Measurements from ENCODE around the gene LHPP.

DNA sequence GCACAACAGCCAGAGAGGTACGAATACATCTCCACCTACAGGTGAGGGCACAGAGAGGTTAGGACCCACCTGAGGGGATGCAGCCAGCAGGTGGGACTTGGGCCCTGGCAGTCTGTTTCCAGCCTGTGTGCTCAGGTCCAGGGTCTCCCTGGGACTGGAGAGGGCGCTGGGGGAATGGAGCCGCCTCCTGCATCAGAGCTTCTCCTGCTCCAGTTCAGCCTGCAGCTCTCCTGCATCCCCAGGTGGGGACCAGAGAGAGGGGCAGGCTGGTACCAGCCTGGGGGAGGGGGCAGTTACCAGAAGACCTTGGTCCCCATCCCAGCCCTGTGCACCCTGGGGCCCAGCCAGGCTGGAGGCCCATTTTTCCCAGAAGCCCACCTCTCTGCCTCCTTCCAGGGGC, 80.7 kb downstream of the LHPP start:
- TF ChIP-seq ZNF114 (CRISPR knock-in tag; IDR thresholded peaks at IDR 0.05) (no peak), CTCF (conservative IDR thresholded peaks at IDR 0.05; ENCODE audit: low read depth in 2 of 2) (no peak), EZH2phosphoT487 (IDR thresholded peaks at IDR 0.05; ENCODE audit: unreplicated experiment) (no peak), POLR2AphosphoS5 (IDR thresholded peaks at IDR 0.05; ENCODE audit: low read depth) (no peak), ZNF331 (CRISPR knock-in tag; IDR thresholded peaks at IDR 0.05; ENCODE audit: low read depth) (no peak), CREB1 (CRISPR knock-in tag; IDR thresholded peaks at IDR 0.05; ENCODE audit: low read depth) (no peak), EZH2 (IDR thresholded peaks at IDR 0.05; ENCODE audit: low read depth, unreplicated experiment) (no peak), NANOG (IDR thresholded peaks at IDR 0.05; ENCODE audit: borderline replicate concordance) (no peak), JUNB (IDR thresholded peaks at IDR 0.05; ENCODE audit: unreplicated experiment) (no peak), STAT1 (IDR thresholded peaks at IDR 0.05; ENCODE audit: unreplicated experiment) (no peak)
- TF ChIP-seq, protein P1, sequence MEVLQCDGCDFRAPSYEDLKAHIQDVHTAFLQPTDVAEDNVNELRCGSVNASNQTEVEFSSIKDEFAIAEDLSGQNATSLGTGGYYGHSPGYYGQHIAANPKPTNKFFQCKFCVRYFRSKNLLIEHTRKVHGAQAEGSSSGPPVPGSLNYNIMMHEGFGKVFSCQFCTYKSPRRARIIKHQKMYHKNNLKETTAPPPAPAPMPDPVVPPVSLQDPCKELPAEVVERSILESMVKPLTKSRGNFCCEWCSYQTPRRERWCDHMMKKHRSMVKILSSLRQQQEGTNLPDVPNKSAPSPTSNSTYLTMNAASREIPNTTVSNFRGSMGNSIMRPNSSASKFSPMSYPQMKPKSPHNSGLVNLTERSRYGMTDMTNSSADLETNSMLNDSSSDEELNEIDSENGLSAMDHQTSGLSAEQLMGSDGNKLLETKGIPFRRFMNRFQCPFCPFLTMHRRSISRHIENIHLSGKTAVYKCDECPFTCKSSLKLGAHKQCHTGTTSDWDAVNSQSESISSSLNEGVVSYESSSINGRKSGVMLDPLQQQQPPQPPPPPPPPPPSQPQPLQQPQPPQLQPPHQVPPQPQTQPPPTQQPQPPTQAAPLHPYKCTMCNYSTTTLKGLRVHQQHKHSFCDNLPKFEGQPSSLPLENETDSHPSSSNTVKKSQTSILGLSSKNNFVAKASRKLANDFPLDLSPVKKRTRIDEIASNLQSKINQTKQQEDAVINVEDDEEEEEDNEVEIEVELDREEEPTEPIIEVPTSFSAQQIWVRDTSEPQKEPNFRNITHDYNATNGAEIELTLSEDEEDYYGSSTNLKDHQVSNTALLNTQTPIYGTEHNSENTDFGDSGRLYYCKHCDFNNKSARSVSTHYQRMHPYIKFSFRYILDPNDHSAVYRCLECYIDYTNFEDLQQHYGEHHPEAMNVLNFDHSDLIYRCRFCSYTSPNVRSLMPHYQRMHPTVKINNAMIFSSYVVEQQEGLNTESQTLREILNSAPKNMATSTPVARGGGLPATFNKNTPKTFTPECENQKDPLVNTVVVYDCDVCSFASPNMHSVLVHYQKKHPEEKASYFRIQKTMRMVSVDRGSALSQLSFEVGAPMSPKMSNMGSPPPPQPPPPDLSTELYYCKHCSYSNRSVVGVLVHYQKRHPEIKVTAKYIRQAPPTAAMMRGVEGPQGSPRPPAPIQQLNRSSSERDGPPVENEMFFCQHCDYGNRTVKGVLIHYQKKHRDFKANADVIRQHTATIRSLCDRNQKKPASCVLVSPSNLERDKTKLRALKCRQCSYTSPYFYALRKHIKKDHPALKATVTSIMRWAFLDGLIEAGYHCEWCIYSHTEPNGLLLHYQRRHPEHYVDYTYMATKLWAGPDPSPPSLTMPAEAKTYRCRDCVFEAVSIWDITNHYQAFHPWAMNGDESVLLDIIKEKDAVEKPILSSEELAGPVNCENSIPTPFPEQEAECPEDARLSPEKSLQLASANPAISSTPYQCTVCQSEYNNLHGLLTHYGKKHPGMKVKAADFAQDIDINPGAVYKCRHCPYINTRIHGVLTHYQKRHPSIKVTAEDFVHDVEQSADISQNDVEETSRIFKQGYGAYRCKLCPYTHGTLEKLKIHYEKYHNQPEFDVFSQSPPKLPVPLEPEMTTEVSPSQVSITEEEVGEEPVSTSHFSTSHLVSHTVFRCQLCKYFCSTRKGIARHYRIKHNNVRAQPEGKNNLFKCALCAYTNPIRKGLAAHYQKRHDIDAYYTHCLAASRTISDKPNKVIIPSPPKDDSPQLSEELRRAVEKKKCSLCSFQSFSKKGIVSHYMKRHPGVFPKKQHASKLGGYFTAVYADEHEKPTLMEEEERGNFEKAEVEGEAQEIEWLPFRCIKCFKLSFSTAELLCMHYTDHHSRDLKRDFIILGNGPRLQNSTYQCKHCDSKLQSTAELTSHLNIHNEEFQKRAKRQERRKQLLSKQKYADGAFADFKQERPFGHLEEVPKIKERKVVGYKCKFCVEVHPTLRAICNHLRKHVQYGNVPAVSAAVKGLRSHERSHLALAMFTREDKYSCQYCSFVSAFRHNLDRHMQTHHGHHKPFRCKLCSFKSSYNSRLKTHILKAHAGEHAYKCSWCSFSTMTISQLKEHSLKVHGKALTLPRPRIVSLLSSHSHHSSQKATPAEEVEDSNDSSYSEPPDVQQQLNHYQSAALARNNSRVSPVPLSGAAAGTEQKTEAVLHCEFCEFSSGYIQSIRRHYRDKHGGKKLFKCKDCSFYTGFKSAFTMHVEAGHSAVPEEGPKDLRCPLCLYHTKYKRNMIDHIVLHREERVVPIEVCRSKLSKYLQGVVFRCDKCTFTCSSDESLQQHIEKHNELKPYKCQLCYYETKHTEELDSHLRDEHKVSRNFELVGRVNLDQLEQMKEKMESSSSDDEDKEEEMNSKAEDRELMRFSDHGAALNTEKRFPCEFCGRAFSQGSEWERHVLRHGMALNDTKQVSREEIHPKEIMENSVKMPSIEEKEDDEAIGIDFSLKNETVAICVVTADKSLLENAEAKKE (CRISPR knock-in tag; IDR thresholded peaks at IDR 0.05) = no peak
- TF ChIP-seq, protein P2, sequence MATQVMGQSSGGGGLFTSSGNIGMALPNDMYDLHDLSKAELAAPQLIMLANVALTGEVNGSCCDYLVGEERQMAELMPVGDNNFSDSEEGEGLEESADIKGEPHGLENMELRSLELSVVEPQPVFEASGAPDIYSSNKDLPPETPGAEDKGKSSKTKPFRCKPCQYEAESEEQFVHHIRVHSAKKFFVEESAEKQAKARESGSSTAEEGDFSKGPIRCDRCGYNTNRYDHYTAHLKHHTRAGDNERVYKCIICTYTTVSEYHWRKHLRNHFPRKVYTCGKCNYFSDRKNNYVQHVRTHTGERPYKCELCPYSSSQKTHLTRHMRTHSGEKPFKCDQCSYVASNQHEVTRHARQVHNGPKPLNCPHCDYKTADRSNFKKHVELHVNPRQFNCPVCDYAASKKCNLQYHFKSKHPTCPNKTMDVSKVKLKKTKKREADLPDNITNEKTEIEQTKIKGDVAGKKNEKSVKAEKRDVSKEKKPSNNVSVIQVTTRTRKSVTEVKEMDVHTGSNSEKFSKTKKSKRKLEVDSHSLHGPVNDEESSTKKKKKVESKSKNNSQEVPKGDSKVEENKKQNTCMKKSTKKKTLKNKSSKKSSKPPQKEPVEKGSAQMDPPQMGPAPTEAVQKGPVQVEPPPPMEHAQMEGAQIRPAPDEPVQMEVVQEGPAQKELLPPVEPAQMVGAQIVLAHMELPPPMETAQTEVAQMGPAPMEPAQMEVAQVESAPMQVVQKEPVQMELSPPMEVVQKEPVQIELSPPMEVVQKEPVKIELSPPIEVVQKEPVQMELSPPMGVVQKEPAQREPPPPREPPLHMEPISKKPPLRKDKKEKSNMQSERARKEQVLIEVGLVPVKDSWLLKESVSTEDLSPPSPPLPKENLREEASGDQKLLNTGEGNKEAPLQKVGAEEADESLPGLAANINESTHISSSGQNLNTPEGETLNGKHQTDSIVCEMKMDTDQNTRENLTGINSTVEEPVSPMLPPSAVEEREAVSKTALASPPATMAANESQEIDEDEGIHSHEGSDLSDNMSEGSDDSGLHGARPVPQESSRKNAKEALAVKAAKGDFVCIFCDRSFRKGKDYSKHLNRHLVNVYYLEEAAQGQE (IDR thresholded peaks at IDR 0.05; ENCODE audit: unreplicated experiment) = no peak
- TF ChIP-seq, protein P3, sequence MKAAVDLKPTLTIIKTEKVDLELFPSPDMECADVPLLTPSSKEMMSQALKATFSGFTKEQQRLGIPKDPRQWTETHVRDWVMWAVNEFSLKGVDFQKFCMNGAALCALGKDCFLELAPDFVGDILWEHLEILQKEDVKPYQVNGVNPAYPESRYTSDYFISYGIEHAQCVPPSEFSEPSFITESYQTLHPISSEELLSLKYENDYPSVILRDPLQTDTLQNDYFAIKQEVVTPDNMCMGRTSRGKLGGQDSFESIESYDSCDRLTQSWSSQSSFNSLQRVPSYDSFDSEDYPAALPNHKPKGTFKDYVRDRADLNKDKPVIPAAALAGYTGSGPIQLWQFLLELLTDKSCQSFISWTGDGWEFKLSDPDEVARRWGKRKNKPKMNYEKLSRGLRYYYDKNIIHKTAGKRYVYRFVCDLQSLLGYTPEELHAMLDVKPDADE (IDR thresholded peaks at IDR 0.05) = no peak

Data from GM23338 (cell line).